Chondrocyte (in vitro differentiated cells): ENCODE results near the gene FAM161B. TPM values are rescaled to one million over a fixed set of nuclear protein-coding genes. Genes with fewer than 3 reads are reported as not detected.

Experiments used
- DNase-seq: peaks from one replicate; pipeline ENCODE4 v3.0.0; 2021; ENCODE audit warnings: mixed read lengths, low spot score
- H3K27ac Mint-ChIP-seq: one replicate; pipeline ENCODE4 v1.8.0; 2021; ENCODE audit warnings: mild to moderate bottlenecking, moderate library complexity, mixed read lengths; ENCODE audit not compliant: unreplicated experiment
- H3K27me3 Mint-ChIP-seq: 2 replicates; pipeline ENCODE4 v1.8.0; 2021; ENCODE audit warnings: low read depth, mixed read lengths
- H3K36me3 Mint-ChIP-seq: 2 replicates; pipeline ENCODE4 v1.8.0; 2021; ENCODE audit warnings: low read depth, mixed read lengths
- H3K4me1 Mint-ChIP-seq: 2 replicates; pipeline ENCODE4 v1.8.0; 2021; ENCODE audit warnings: low read depth, mild to moderate bottlenecking, mixed read lengths
- H3K4me3 Mint-ChIP-seq: one replicate; pipeline ENCODE4 v1.8.0; 2021; ENCODE audit warnings: mild to moderate bottlenecking, moderate library complexity, mixed read lengths; ENCODE audit not compliant: unreplicated experiment
- H3K9me3 Mint-ChIP-seq: 2 replicates; pipeline ENCODE4 v1.8.0; 2021; ENCODE audit warnings: low read depth, mixed read lengths
- CTCF ChIP-seq: fragments of 200-600 bp; sonication (generic); IDR thresholded peaks from 2 replicates; pipeline ENCODE4 v1.5.0; 2021; ENCODE audit warnings: antibody characterized with exemption, mild to moderate bottlenecking, moderate library complexity
- total RNA-seq: library from RNA; stranded (reverse); gene quantifications from 3 replicates; pipeline ENCODE4 v1.2.1, GENCODE V29; 2021

FAM161B gene
- total RNA-seq, 1 donor from 2014 or later, result 5.5 TPM

GRCh38 chr14:73977896-73978295 is 28.0 kb upstream of the FAM161B start:
- peaks cover 18% of the 10 kb centered on the region for H3K4me1 Mint-ChIP-seq
- no peaks in the 10 kb centered on the region for H3K9me3 Mint-ChIP-seq
- no peaks in the 10 kb centered on the region for H3K27me3 Mint-ChIP-seq
- H3K27ac Mint-ChIP-seq, result peak overlapping the region; percentile 23
- peaks cover 5% of the 10 kb centered on the region for H3K36me3 Mint-ChIP-seq
- no peak for TF ChIP-seq CTCF
- H3K4me3 Mint-ChIP-seq, result no peak overlapping the region
- no peak for DNase-seq

GRCh38 chr14:73976125-73976524 is 26.2 kb upstream of the FAM161B start:
- Mint-ChIP-seq H3K4me3 (no peak overlapping the region), H3K36me3 (peaks cover 8% of the 10 kb centered on the region), H3K27ac (no peak overlapping the region), H3K4me1 (peaks cover 18% of the 10 kb centered on the region), H3K9me3 (no peaks in the 10 kb centered on the region), H3K27me3 (no peaks in the 10 kb centered on the region)
- DNase-seq, result no peak
- TF ChIP-seq CTCF, result no peak

- no peak for TF ChIP-seq CTCF
- H3K27me3 Mint-ChIP-seq, result no peaks in the 10 kb centered on the region
Observed at GRCh38 chr14:73973497-73973896, 23.6 kb upstream of the FAM161B start.

GRCh38 chr14:73968885-73969284 is 19.0 kb upstream of the FAM161B start:
- H3K27ac Mint-ChIP-seq, result no peak overlapping the region
- DNase-seq, result no peak
- no peak for TF ChIP-seq CTCF
- H3K27me3 Mint-ChIP-seq, result no peaks in the 10 kb centered on the region
- H3K4me3 Mint-ChIP-seq, result no peak overlapping the region
- H3K4me1 Mint-ChIP-seq, result no peaks in the 10 kb centered on the region
- H3K36me3 Mint-ChIP-seq, result peaks cover 23% of the 10 kb centered on the region
- H3K9me3 Mint-ChIP-seq, result no peaks in the 10 kb centered on the region

More at GRCh38 chr14:73973497-73973896, 23.6 kb upstream of the FAM161B start:
- Mint-ChIP-seq H3K27ac (no peak overlapping the region), H3K9me3 (no peaks in the 10 kb centered on the region), H3K4me1 (peaks cover 14% of the 10 kb centered on the region), H3K4me3 (no peak overlapping the region), H3K36me3 (peaks cover 17% of the 10 kb centered on the region)
- no peak for DNase-seq

GRCh38 chr14:73965216-73965615 is 15.3 kb upstream of the FAM161B start:
- no peak for DNase-seq
- H3K4me3 Mint-ChIP-seq, result no peak overlapping the region
- H3K9me3 Mint-ChIP-seq, result no peaks in the 10 kb centered on the region
- H3K4me1 Mint-ChIP-seq, result no peaks in the 10 kb centered on the region
- no peak overlapping the region for H3K27ac Mint-ChIP-seq
- no peaks in the 10 kb centered on the region for H3K27me3 Mint-ChIP-seq
- peaks cover 45% of the 10 kb centered on the region for H3K36me3 Mint-ChIP-seq
- TF ChIP-seq CTCF, result no peak
